SK-N-SH (cell line): ENCODE results near the gene TUNAR. TPM values are rescaled to one million over a fixed set of nuclear protein-coding genes. Genes with fewer than 3 reads are reported as not detected.
A peak's percentile ranks its signal among the peaks of the same experiment; 100 is the strongest.

Experiments used
- CTCF ChIA-PET: fragments of 300-600, 350-600 bp; formaldehyde crosslinking; extraction: SDS; loops from one replicate; lab custom pipeline; 2021; lab: Yijun Ruan, JAX
- POLR2A ChIA-PET: fragments of 350-600 bp; sonication (Branson Sonifier 250); formaldehyde crosslinking; extraction: SDS; loops from one replicate; lab custom pipeline; 2020; ENCODE audit warnings: antibody characterized with exemption, inconsistent platforms; lab: Yijun Ruan, JAX
- DNase-seq: peaks from one replicate; pipeline ENCODE4 v3.0.0; 2012
- H2AFZ ChIP-seq: fragments of 200-600 bp; sonication (generic); 2 replicates; pipeline ENCODE4 v1.8.1; 2016; ENCODE audit warnings: antibody characterized with exemption, mild to moderate bottlenecking, low read depth
- H3F3A ChIP-seq: fragments of 200-600 bp; sonication (generic); replicated peaks from 2 replicates; pipeline ENCODE3; 2016; ENCODE audit warnings: antibody characterized with exemption, mild to moderate bottlenecking; ENCODE audit not compliant: insufficient read depth
- H3K27ac ChIP-seq, 2 experiments: fragments of 200-500 bp in 1 of 2; fragments of 200-600 bp in 1 of 2; sonication (Bioruptor generic) in 1 of 2; sonication (generic), shearing (Covaris generic) in 1 of 2; 2 replicates each; pipeline versions ENCODE4 v1.5.1 to v1.6.1; 2014 to 2016; ENCODE audit warnings: low read depth in 2 of 2, inconsistent platforms in 1 of 2, low read length in 1 of 2, mild to moderate bottlenecking in 1 of 2, mixed read lengths in 1 of 2
- H3K27me3 ChIP-seq: fragments of 200-600 bp; sonication (generic), shearing (Covaris generic); 2 replicates; pipeline ENCODE4 v1.6.1; 2016; ENCODE audit warnings: mixed run types; ENCODE audit not compliant: insufficient read depth
- H3K36me3 ChIP-seq, 2 experiments: fragments of 200-500 bp in 1 of 2; fragments of 200-600 bp in 1 of 2; sonication (Bioruptor generic) in 1 of 2; sonication (generic) in 1 of 2; replicated peaks in 1 of 2; 2 replicates each; pipeline versions ENCODE3 to v1.5.1; 2014 to 2016; ENCODE audit warnings: low read length in 1 of 2, mild to moderate bottlenecking in 1 of 2; ENCODE audit not compliant: insufficient read depth in 2 of 2, control insufficient read depth in 1 of 2
- H3K4me1 ChIP-seq, 2 experiments: fragments of 200-500 bp in 1 of 2; fragments of 200-600 bp in 1 of 2; sonication (Bioruptor generic) in 1 of 2; sonication (generic), shearing (Covaris generic) in 1 of 2; 2 replicates each; pipeline versions ENCODE4 v1.5.1 to v1.6.1; 2014 to 2016; ENCODE audit warnings: low read depth in 1 of 2, low read length in 1 of 2, mixed run types in 1 of 2; ENCODE audit not compliant: insufficient read depth in 2 of 2, control insufficient read depth in 1 of 2
- H3K4me2 ChIP-seq: fragments of 200-600 bp; sonication (generic), shearing (Covaris generic); 2 replicates; pipeline ENCODE4 v1.6.1; 2017; ENCODE audit warnings: mixed run types
- H3K4me3 ChIP-seq, 2 experiments: fragments of 200-500 bp in 1 of 2; fragments of 200-600 bp in 1 of 2; sonication (Bioruptor generic) in 1 of 2; sonication (generic), shearing (Covaris generic) in 1 of 2; 2 replicates each; pipeline versions ENCODE4 v1.5.1 to v1.8.1; 2014 to 2016; ENCODE audit warnings: low read depth in 2 of 2, inconsistent platforms in 1 of 2, low read length in 1 of 2, mild to moderate bottlenecking in 1 of 2, mixed read lengths in 1 of 2, moderate library complexity in 1 of 2
- H3K79me2 ChIP-seq: fragments of 200-600 bp; sonication (generic); 2 replicates; pipeline ENCODE4 v1.8.1; 2017; ENCODE audit warnings: mild to moderate bottlenecking; ENCODE audit not compliant: insufficient read depth
- H3K9ac ChIP-seq: fragments of 200-600 bp; sonication (generic); 2 replicates; pipeline ENCODE4 v1.6.1; 2017; ENCODE audit warnings: mixed run types
- H3K9me2 ChIP-seq: fragments of 200-600 bp; sonication (generic); 2 replicates; pipeline ENCODE4 v1.6.1; 2017; ENCODE audit warnings: mixed run types
- H3K9me3 ChIP-seq: fragments of 200-600 bp; sonication (generic); 2 replicates; pipeline ENCODE4 v1.6.1; 2017; ENCODE audit warnings: mixed run types, mild to moderate bottlenecking, moderate library complexity
- H4K20me1 ChIP-seq: fragments of 200-600 bp; sonication (generic); 2 replicates; pipeline ENCODE4 v1.6.1; 2017; ENCODE audit warnings: mild to moderate bottlenecking, mixed run types; ENCODE audit not compliant: insufficient read depth
- CHD2 ChIP-seq: fragments of 150-350 bp; IDR thresholded peaks from 2 replicates; pipeline ENCODE4 v1.6.1; 2018; ENCODE audit warnings: low read length; ENCODE audit not compliant: partially characterized antibody
- EP300 ChIP-seq, 2 experiments: IDR thresholded peaks; 2 replicates each; pipeline versions ENCODE4 v1.4.0 to v1.6.1; 2012; ENCODE audit warnings: borderline replicate concordance in 1 of 2, low read depth in 1 of 2, low read length in 1 of 2
- EZH2phosphoT487 ChIP-seq: fragments of 200-600 bp; sonication (generic); IDR thresholded peaks from 2 replicates; pipeline ENCODE4 v1.6.1; 2017; ENCODE audit warnings: low read depth, mixed run types, mild to moderate bottlenecking, antibody characterized with exemption, moderate library complexity, borderline replicate concordance
- MEF2A ChIP-seq: IDR thresholded peaks from 2 replicates; pipeline ENCODE4 v1.4.0; 2012; ENCODE audit warnings: low read depth, borderline replicate concordance
- POLR2AphosphoS5 ChIP-seq: IDR thresholded peaks from 2 replicates; pipeline ENCODE4 v1.6.1; 2012; ENCODE audit warnings: low read depth, low read length
- RCOR1 ChIP-seq: fragments of 150-350 bp; IDR thresholded peaks from 2 replicates; pipeline ENCODE4 v1.6.1; 2017; ENCODE audit warnings: antibody characterized with exemption, low read length
- REST ChIP-seq: IDR thresholded peaks from 2 replicates; pipeline ENCODE4 v1.6.1; 2012; ENCODE audit warnings: mild to moderate bottlenecking, low read depth, low read length, moderate library complexity
- RFX5 ChIP-seq: IDR thresholded peaks from 2 replicates; pipeline ENCODE4 v1.6.1; 2012; ENCODE audit warnings: mild to moderate bottlenecking, improper control_type of control experiment, low read length
- SIN3A ChIP-seq: IDR thresholded peaks from 2 replicates; pipeline ENCODE4 v1.6.1; 2012; ENCODE audit warnings: low read depth, mild to moderate bottlenecking, low read length, moderate library complexity, borderline replicate concordance
- SMC3 ChIP-seq: IDR thresholded peaks from 2 replicates; pipeline ENCODE4 v1.6.1; 2012; ENCODE audit warnings: low read depth, low read length, improper control_type of control experiment
- TAF1 ChIP-seq: IDR thresholded peaks from 2 replicates; pipeline ENCODE4 v1.6.1; 2012; ENCODE audit warnings: low read depth, mild to moderate bottlenecking, low read length, moderate library complexity, borderline replicate concordance
- USF1 ChIP-seq: IDR thresholded peaks from 2 replicates; pipeline ENCODE4 v1.4.0; 2012; ENCODE audit warnings: low read depth, borderline replicate concordance
- WGBS: methylation state at CpG from one replicate; pipeline ENCODE4 v1.1.6; 2017; ENCODE audit warnings: low lambda C conversion rate; 5-methylcytosine and 5-hydroxymethylcytosine counted together
- polyA plus RNA-seq, 3 experiments: library from polyadenylated mRNA; depleted of rRNA; stranded (reverse); fragments of >200 nt; gene quantifications; 2 replicates each; pipeline ENCODE4 v1.2.3, GENCODE V29; 2012
- TF ChIP-seq, protein P1 (sequence below): fragments of 200-600 bp; sonication (generic); IDR thresholded peaks from 2 replicates; pipeline ENCODE4 v1.6.1; 2017; ENCODE audit warnings: antibody characterized with exemption, mild to moderate bottlenecking, moderate library complexity

Gene TUNAR
- polyA plus RNA-seq, 1 of the 3 experiments (the other 2 are of a cell fraction), result 0.02 TPM

- TF ChIP-seq EP300 (IDR thresholded peaks at IDR 0.05; ENCODE audit: borderline replicate concordance in 1 of 2, low read depth in 1 of 2, low read length in 1 of 2), result no peak
- no peak for TF ChIP-seq RCOR1
- peak; percentile 92 for TF ChIP-seq REST
- no peak for TF ChIP-seq SMC3
- TF ChIP-seq RFX5, result no peak
- no peak for TF ChIP-seq CHD2
- no peak for TF ChIP-seq EZH2phosphoT487
- TF ChIP-seq, all 33 proteins: peak for 1
- Histone ChIP-seq H3K4me2 (no peak overlapping the region), H3K9me2 (no peaks in the 10 kb centered on the region), H4K20me1 (no peaks in the 10 kb centered on the region), H2AFZ (no peak overlapping the region), H3K27ac (no peak overlapping the region), H3K4me1 (no peaks in the 10 kb centered on the region; a peak in 1 of 4 replicates), H3K9me3 (no peaks in the 10 kb centered on the region), H3K4me3 (no peak overlapping the region), H3K36me3 (no peaks in the 10 kb centered on the region), H3K27me3 (no peaks in the 10 kb centered on the region), H3K79me2 (no peaks in the 10 kb centered on the region), H3F3A (no peaks in the 10 kb centered on the region), H3K9ac (no peak overlapping the region)
- CTCF ChIA-PET, result no interaction called here
- POLR2A ChIA-PET, result no interaction called here
- no peak for DNase-seq
- WGBS, result 15% methylated on average over 7 of the region's 8 CpGs
These were observed 76.6 kb downstream of the TUNAR start for GRCh38 chr14:95953111-95953724.

- WGBS, result 42% methylated on average over 5 of the region's 5 CpGs
- POLR2A ChIA-PET, result no interaction called here
- no peaks in the 10 kb centered on the region for H3F3A ChIP-seq
- no peak for TF ChIP-seq REST
- TF ChIP-seq EP300 (IDR thresholded peaks at IDR 0.05; ENCODE audit: borderline replicate concordance in 1 of 2, low read depth in 1 of 2, low read length in 1 of 2), result no peak
- TF ChIP-seq SIN3A, result no peak
- TF ChIP-seq USF1, result no peak
- TF ChIP-seq POLR2AphosphoS5, result no peak
- no peak for TF ChIP-seq MEF2A
- TF ChIP-seq EZH2phosphoT487, result no peak
- TF ChIP-seq, protein P1, sequence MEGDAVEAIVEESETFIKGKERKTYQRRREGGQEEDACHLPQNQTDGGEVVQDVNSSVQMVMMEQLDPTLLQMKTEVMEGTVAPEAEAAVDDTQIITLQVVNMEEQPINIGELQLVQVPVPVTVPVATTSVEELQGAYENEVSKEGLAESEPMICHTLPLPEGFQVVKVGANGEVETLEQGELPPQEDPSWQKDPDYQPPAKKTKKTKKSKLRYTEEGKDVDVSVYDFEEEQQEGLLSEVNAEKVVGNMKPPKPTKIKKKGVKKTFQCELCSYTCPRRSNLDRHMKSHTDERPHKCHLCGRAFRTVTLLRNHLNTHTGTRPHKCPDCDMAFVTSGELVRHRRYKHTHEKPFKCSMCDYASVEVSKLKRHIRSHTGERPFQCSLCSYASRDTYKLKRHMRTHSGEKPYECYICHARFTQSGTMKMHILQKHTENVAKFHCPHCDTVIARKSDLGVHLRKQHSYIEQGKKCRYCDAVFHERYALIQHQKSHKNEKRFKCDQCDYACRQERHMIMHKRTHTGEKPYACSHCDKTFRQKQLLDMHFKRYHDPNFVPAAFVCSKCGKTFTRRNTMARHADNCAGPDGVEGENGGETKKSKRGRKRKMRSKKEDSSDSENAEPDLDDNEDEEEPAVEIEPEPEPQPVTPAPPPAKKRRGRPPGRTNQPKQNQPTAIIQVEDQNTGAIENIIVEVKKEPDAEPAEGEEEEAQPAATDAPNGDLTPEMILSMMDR, result no peak
- TF ChIP-seq TAF1, result no peak
These were observed 80.2 kb downstream of the TUNAR start for GRCh38 chr14:95956601-95957460.

More at GRCh38 chr14:95956601-95957460, 80.2 kb downstream of the TUNAR start:
- Histone ChIP-seq H3K27ac (no peak overlapping the region), H3K4me2 (no peak overlapping the region), H3K9me2 (no peaks in the 10 kb centered on the region), H3K4me1 (no peaks in the 10 kb centered on the region; a peak in 1 of 4 replicates), H4K20me1 (no peaks in the 10 kb centered on the region), H2AFZ (no peak overlapping the region), H3K27me3 (no peaks in the 10 kb centered on the region), H3K9me3 (no peaks in the 10 kb centered on the region), H3K36me3 (no peaks in the 10 kb centered on the region), H3K4me3 (no peak overlapping the region), H3K9ac (no peak overlapping the region), H3K79me2 (no peaks in the 10 kb centered on the region)
- no peak for DNase-seq
- CTCF ChIA-PET, result interaction anchor here (1.3 kb wide), 1 partner anchor 37 kb away, joined by 3 read pairs; no protein-coding TSS in a partner anchor
